GM10248 (cell line): ENCODE measurements around the gene STARD13.

Experiments
- CTCF ChIA-PET: fragments of 300-600 bp; sonication (Branson Sonifier 250); formaldehyde crosslinking; extraction: SDS; loops from one replicate; lab custom pipeline; 2021; ENCODE audit warnings: antibody characterized with exemption; lab: Yijun Ruan, JAX
- POLR2A ChIA-PET: fragments of 350-650 bp; sonication (Branson Sonifier 250); formaldehyde crosslinking; extraction: SDS; loops from one replicate; lab custom pipeline; 2020; ENCODE audit warnings: antibody characterized with exemption; lab: Yijun Ruan, JAX
- DNase-seq: peaks from one replicate; pipeline ENCODE4 v3.0.0; 2012; ENCODE audit errors: extremely low spot score
- CTCF ChIP-seq: IDR thresholded peaks from 2 replicates; pipeline ENCODE4 v1.5.1; 2012; ENCODE audit warnings: mild to moderate bottlenecking, low read depth; ENCODE audit errors: extremely low read depth, missing control alignments, control extremely low read depth

STARD13 gene

GRCh38 chr13:33265133-33265532, 20.4 kb downstream of the STARD13 start:
- CTCF ChIA-PET: interaction anchor here (1.0 kb wide), 1 partner anchor 37 kb away, joined by 3 read pairs; no protein-coding TSS in a partner anchor
- POLR2A ChIA-PET: no interaction called here
- TF ChIP-seq CTCF: no peak
- no peak for DNase-seq

GRCh38 chr13:33264620-33264978, 21.0 kb downstream of the STARD13 start:
- ChIA-PET POLR2A (no interaction called here), CTCF (interaction anchor here (1.0 kb wide), 1 partner anchor 36 kb away, joined by 3 read pairs; no protein-coding TSS in a partner anchor)
- TF ChIP-seq CTCF: no peak
- DNase-seq: no peak

- CTCF ChIA-PET: interaction anchor here (1.0 kb wide), 1 partner anchor 36 kb away, joined by 3 read pairs; no protein-coding TSS in a partner anchor
- TF ChIP-seq CTCF: no peak
- no peak for DNase-seq
- POLR2A ChIA-PET: no interaction called here
Measured at GRCh38 chr13:33263976-33264619, 21.5 kb downstream of the STARD13 start.

- CTCF ChIA-PET: no interaction called here
Measured at GRCh38 chr13:33263484-33263883, 22.1 kb downstream of the STARD13 start.

GRCh38 chr13:33262997-33263396, 22.6 kb downstream of the STARD13 start:
- POLR2A ChIA-PET: no interaction called here
- DNase-seq: no peak
- no peak for TF ChIP-seq CTCF
- CTCF ChIA-PET: no interaction called here

More at GRCh38 chr13:33263484-33263883, 22.1 kb downstream of the STARD13 start:
- no peak for DNase-seq
- POLR2A ChIA-PET: no interaction called here
- no peak for TF ChIP-seq CTCF

GRCh38 chr13:33262594-33262993, 23.0 kb downstream of the STARD13 start:
- TF ChIP-seq CTCF: no peak
- ChIA-PET POLR2A (interaction anchor here (0.6 kb wide), 1 partner anchor 11 kb away, joined by 3 read pairs; no protein-coding TSS in a partner anchor), CTCF (interaction anchor here (0.8 to 1.2 kb wide), 2 partner anchors 184 to 191 kb away, joined by 3 to 4 read pairs; no protein-coding TSS in a partner anchor)
- no peak for DNase-seq
